RCC 7860 (cell line): Measurements from ENCODE around the gene DYNLT2.
"Not testable (repeated sequence)": the region's sequence is repeated elsewhere in the genome, so short reads cannot be mapped to it uniquely, and the experiment has no call there.

Source experiments
- DNase-seq: peaks from one replicate; pipeline ENCODE4 v3.0.0-alpha.2; 2015; ENCODE audit warnings: low spot score
- FAIRE-seq: peaks from 2 replicates; lab custom pipeline; 2012; peaks lifted over from hg19 to GRCh38; lab: Jason Lieb, UNC

DYNLT2 gene

DNA sequence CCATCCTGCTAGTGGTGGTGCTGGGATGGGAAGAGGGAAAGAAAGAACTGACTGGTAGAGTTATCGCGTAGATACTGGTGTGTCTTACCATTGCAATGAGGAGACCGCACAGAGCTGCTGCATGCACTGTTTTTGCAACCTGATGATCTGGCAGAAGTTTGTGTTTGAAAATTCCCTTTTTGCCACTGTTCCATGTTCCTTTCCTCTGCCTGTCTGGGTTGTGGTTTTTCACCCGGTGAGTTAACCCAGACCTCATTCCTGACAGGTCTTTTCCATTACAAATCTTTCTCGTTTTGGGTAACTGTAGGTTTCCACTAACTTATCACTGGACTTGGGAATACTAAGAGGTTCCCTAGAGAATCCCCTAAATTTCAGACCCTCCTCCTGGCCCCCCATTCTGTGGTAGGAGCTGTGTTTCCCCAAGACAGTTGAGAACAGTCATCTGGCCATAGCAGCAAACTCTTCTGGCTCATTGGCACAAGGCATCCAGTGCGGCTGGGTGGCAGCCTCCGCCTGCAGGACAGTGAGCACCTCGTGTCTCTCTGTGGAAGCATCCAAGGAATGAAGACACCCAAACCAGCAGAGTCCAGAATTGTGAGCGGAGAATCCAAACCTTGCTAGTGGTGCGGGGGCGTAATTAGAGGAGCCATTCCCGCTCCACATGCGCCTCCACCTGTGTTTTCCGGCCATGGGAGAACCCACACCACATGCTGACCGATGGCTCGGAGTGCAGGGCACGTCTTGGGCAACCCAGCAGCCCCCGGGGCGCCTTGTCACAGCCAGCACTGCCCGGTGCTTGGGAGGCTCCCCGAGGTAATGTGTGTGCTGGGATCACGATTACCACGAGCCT is 32.8 kb upstream of the DYNLT2 start:
- FAIRE-seq = no peak

DNA sequence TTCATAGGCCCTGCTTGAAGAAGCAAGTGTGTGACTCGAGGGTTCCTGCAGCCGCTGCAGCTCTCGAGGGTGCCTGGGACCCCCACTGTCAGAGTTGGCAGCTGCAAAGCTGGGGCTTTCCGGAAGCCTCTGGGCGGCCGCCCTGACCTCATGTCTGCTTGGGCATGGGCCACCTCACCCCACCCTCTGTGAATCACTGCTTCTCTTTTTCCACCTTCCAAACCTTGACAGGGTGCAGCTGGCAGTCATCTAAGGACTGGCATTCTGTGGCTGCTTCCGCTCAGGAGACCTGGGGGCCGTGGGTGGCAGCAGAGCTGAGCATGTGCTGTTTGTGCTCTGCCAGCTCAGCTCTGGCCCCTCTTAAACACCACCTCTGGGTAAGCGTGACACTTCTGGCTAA is 32.0 kb upstream of the DYNLT2 start:
- FAIRE-seq = no peak
- DNase-seq = no peak

More for the DNA sequence above, 32.8 kb upstream of the DYNLT2 start:
- no peak for DNase-seq

DNA sequence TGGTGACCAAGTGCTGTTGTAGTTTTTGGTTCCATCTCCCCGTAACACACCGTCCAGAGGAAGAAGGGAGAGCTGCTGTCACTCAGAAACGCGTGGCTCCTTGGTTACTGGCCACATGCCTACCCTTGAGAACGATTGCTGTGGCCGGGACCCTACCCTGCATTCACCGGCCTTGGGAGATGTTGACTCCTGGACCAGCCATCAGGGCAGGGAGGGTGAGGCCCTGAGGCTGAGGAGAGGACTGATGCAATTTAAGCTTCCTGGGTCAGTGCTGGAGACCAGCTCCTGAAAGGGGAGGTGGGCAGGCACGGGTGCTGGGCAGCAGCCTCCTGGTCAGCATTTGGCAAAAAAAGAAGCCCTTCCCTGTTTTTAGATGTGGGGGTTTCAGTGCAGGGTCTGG is 31.6 kb upstream of the DYNLT2 start:
- DNase-seq = no peak
- no peak for FAIRE-seq

DNA sequence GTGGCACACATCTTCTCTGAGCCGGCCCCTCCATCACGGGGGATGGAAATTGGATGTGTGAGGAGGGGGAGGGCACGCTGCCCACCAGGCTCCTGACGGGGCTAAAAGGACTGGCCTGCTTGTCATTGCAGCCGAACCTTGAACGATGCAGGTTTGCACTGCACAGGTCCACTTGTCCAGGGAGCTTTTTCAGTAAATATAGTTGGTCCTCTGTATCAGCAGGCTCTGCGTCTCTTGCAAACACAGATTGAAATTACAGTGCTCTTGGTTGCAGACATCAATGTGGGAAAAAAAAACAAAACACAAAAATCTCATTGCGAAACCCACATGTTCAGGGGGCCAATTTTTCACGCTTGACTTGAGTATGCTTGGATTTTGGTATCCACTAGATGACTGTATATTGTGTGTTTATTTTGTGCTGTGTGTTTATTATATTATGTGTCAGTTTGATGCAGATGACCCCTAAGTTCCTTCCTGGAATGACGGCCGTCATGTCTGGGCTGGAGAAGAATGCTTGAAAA is 29.3 kb upstream of the DYNLT2 start:
- DNase-seq = no peak

DNA sequence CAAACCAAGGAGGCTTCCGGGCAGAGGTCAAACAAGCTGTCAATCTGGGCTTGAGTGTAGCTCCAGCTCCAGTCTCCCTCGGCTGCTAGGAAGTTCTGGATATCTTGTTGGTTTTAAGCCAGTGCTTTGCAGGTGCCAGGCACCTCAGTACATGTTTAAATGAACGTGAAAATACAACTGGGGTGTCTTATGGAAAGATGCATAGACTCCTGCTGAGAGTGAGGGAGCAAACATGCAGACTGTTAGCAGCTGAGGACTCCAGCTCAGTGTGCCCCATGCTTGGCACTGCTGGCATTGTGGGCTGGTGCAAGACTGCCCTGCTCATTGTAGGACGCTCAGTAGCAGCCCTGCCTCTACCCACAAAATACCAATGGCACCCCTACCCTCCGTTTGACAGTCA is 28.5 kb upstream of the DYNLT2 start:
- no peak for DNase-seq
- FAIRE-seq = no peak

More for the DNA sequence above, 29.3 kb upstream of the DYNLT2 start:
- FAIRE-seq = no peak

DNA sequence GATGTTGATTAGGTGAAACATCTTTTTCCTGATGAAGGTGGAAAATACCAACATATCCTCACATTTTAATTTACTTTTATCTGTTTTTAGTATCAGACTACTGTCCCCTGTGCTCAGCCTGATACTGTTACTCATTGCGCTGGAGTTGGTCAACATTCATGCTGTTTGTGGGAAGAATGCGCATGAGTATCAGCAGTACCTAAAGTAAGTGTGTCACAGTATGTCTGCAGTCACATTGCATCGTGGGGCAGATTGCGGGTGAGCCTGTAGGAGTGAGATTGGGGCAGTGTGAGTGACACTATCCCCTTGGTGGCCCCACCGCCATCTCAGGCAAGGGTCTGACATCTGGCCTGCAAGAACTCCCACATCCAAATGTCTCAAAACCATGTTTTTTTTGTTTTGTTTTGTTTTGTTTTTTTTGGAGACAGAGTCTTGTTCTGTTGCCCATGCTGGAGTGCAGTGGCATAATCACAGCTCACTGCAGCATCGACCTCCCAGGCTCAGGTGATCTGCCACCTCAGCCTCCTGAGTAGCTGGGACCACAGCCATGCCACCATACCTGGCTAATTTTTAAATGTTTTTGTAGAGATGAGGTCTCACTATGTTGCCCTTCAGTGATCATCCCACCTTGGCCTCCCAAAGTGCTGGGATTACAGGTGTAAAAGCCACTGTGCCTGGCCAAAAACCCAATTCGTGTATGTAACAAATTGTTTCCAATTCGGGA is 27.9 kb upstream of the DYNLT2 start:
- FAIRE-seq = no peak

DNA sequence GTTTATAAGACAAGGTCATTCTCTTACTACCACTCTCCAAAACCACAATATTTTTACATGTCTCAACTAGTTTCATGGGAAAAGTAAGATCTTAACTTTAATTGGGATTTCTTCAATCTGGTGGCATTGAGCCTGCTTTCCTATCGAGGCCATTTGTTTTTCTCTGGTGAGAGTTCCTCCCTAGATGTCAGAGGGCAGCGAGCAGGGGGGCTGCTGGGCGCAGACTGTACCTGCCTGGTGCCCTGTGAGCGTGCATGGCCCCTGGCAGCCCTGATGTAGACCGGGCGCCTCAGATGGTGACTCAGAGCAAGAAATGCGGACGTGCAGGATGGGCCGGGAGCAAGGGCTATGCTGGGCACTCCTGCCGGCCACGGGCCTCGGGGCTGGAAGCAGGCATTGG is 27.3 kb upstream of the DYNLT2 start:
- FAIRE-seq (no peak), DNase-seq (no peak)

More for the DNA sequence above, 27.9 kb upstream of the DYNLT2 start:
- DNase-seq = no peak

DNA sequence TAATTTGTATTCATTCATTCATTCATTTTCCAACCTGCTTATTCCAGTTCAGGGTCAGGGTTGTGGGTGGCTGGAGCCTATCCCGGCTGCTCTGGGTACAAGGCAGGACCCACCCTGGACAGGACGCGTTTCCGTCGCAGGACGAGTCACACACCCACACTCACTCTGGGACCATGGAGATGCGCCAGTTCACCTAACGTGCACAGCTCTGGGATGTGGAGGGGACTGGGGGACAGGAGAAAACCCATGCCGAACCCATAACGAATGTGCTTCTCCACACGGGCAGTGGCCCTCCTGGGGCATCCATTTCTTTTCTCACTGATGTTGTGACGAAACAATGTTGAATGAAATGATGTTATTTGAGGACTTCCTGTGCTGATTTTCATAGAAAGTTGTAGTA is 26.5 kb upstream of the DYNLT2 start:
- DNase-seq (no peak), FAIRE-seq (no peak)

DNA sequence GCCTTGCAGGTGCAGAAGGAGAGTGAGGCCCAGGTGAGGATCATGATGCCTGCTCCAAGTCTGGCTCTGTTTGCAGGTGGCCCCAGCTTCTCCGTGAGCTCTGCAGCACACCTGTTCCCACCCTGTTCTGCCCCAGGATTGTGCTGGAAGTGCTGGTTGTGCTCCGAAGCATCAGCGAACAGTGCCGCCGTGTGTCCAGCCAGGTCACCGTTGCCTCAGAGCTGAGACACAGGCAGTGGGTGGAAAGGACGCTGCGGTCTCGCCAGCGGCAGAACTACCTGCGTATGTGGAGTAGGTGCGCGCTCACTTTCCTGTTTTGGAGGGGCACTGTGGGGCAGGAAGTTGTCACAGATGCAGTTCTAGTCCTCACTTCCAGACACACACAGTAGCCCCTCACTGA is 25.0 kb upstream of the DYNLT2 start:
- DNase-seq (no peak), FAIRE-seq (no peak)

DNA sequence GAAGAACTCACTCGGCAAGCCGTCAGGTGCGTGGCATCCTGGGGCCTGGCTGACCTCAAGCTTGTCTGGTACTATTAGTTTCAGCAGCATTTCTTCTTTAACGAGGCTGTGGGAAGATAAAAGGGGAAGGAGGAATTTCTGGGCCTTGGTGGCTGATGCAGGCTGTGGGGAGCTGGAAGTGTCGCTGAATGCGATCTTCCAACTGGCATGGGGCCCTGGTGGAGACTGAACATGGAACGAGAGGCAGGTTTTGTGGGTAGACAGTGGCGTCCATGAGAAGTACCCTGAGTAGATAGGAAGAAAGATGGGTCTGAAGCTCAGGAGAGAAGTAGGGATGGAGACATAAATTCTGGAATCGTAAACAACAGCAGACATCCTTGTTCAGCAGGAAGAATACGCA is 23.9 kb upstream of the DYNLT2 start:
- DNase-seq (no peak), FAIRE-seq (no peak)

DNA sequence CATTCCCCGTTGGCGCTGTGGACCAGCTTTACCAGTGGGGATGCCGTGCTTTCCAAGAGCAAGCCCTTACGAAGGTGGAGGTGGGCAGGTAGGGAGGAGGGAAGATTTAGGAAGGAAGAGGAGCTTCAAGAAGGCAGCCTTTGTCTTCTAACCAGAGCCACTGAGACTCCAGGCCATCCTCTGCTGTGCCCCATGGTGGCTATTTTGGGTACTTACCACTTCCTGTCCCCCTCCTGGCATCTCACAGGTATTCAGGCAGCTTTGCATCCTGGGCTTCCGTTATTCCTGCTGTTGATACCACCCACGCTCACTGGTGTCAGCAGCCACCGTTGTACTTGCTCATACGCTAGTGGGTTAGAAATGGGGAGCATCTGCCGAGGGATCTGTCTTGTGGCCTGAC is 23.0 kb upstream of the DYNLT2 start:
- FAIRE-seq (no peak), DNase-seq (no peak)

DNA sequence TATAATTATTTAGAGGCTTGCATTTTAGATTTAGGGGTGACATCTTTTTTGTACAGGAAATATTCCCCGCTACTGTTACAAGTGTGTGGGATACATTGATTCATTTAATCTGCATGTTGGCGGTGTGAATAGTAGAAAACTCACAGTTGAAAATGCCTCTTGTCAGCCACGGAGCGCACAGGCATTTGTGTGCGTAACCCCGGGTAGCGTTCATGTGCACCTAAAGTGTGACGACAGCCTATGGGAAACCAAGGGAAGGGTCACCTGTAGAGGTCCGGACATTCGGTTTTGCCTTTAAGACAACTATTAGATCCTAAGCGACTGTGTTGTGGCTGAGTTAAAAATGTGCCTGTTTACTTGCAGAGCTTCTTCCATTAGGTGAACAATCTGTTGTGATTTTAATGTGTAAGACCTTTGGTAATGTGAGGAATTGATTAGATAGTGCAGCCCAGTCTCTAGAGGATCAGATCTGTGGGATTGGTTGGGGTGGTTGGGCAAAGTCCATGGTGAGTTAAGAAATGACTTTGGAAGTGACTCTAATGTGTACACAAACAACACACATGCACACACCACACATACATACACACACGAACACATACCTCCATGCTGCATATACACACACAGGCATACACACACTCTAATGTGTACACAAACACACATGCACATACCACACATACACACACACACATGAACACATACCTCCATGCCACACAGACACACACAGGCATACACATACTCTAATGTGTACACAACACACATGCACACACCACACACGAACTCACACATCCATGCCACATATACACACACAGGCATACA is 15.8 kb upstream of the DYNLT2 start:
- no peak for DNase-seq
- no peak for FAIRE-seq

DNA sequence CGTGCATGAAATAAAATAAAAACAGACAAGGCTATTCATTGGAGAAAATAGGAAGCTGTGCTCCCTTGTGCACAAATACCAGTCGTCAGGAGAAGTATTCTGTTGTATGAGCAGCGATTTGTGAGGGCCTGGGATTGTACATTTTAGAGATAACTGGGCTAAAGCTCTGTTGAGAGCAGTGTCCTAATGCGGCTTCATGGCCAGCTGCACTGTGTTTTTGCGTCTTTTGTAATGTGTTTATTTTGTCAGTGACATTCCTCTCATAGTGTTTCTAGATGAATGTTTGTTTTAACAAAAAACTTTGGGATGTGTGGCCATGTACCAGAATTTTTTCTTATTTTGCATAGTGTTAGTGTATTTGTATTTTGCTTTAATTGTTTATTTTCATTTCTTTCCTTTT is 14.9 kb upstream of the DYNLT2 start:
- DNase-seq (no peak), FAIRE-seq (no peak)

DNA sequence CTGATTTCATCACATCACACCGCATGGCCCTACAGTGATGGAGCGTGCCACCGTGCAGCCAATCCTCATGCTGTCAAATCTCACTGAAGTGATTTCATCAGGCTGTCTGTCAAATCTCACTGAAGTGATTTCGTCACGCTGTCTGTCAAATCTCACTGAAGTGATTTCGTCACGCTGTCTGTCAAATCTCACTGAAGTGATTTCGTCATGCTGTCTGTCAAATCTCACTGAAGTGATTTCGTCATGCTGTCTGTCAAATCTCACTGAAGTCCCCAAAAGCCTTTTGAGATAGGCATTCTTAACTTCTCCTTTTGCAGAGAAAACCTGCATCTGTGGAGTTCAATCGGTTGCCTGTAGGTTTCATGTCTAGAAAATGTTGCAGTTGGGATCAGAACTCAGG is 14.4 kb upstream of the DYNLT2 start:
- FAIRE-seq = not testable (repeated sequence)

DNA sequence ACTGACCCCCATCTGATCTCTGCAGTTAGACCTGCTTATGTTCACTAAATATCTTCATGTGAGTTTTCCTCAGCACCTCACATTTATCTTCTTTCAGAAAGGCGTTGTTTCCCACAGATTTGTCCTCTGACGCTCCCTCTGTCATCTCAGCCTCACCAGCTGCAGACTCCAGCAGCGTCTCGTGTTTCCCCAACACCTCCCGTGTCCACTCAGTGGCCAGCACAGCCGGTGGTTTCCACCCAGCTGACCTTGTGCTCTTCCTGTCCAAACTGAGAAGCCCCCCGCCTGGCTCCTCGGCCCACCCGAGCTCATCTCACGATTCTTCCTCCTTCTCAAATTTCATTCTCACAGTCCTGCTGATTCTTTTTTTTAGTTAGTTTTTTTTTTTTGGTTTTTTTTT is 12.5 kb upstream of the DYNLT2 start:
- DNase-seq (no peak), FAIRE-seq (no peak)

More for the DNA sequence above, 14.4 kb upstream of the DYNLT2 start:
- not testable (repeated sequence) for DNase-seq

DNA sequence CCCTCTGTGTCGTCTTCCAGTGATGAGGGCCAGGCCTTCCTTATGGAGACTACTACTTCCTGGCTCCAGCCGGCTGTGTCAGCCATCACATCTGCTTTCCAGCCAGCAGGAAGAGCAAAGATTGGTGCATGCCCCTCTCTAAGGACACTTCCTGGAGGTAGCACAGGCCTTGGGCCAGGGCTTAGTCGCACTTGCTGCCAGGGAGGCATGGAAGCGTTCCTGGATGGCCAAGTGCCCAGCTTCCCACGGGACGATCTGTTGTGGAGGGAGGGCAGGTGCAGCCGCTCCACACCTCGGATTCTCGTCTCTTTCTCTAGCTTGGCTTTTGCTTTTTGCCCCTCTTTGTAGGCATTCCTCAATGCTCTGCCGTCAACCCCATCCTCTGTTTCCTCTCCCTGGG is 11.9 kb upstream of the DYNLT2 start:
- no peak for FAIRE-seq
- DNase-seq = no peak

DNA sequence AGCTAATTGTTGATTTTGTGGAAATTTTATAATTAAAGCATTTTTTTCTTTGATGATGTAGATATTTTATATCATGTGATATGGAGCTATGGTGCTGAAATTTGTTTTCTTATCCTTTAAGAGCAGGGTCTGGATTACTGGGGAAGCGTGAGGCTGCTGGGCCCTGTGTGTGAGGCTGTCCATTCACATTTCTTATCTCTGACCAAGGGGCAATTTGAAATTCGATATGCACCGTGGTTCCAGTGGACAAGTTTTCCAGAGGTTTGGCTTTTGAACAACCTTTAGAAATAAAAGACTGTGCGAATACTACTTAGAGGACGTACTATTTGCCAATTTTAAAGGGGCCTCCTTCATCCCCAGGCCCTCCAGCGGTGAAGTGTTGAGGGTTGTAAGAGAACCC is 3.8 kb upstream of the DYNLT2 start:
- no peak for FAIRE-seq

DNA sequence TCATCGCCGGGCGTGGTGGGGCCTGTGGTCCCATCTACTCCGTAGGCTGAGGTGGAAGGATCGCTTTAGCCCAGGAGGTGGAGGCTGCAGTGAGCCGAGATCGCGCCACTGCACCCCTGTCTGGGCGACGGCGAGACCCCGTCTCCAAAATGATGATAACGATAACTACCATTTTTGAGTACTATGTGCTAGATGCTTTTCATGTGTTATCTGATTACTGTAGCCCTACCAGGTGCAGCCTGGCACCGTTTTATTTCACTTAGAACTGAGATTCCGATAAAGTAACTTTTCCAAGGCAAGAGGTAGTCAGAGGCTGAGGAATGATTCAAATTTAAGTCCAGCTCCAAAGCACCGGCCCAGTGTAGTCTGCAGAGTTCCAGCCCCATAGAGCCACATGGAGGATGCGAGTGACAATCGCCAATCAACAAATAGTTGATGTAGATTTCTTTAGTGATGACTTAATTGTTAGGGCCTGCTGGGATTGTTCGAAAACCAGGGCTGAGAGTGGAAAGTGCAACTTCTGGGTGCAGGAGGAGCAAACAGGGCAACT is 777 bp upstream of the DYNLT2 start:
- DNase-seq = no peak
- no peak for FAIRE-seq

More for the DNA sequence above, 3.8 kb upstream of the DYNLT2 start:
- no peak for DNase-seq

DNA sequence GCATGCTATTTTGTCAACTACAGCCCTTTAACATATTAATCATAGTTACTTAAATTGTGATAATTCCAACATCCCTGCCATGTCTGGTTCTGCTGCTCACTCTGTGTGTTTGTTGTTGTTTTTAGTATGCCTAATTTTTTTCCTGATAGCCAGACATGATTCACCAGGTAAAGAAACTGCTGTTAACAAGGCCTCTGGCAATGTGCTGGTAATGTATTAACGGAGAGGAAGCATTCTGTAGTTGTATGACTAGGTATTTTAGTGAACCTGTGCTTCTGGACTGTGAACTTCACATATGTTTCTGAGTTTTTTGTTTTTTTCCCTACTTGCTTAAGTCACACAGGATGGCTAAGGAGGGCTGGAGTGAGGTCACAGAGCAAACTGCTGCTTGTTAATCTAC is 4.8 kb downstream of the DYNLT2 start:
- DNase-seq (no peak), FAIRE-seq (no peak)

DNA sequence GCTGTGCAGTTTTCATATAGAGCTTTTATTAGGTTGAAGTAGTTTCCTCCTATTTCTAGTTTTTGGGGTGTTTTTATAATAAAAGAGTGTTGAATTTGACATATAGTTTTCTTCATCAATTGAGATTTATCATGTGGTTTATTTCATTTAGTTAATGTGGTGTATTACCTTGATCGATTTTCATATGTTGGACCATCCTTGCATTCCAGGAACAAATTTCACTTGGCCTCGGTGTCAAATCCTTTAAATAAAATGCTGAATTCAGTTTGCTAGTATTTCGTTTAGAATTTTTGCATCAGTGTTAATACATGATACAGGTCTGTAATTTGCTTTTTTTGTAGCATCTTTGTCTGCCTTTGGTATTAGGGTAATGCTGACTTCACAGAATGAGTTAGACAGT is 6.0 kb downstream of the DYNLT2 start:
- no peak for FAIRE-seq

DNA sequence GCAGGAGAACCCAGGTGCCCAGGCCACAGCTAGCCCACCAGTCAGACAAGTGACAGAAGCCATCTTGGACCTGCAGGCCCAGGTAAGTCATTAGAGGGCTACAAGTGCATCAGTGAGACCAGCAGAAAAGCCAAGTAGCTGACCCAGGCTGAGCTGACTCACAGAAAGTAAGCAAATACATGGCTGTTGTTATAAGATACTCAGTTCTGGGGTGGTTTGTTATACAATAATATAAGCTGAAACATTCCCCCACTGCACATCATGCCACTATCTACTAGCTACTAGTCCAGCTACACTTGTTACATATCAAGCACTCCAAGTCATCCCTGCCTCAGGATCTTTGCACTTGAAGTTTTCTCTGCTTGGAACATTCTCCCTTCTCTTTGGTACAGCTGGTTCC is 10.0 kb downstream of the DYNLT2 start:
- no peak for DNase-seq
- FAIRE-seq = no peak

More for the DNA sequence above, 6.0 kb downstream of the DYNLT2 start:
- no peak for DNase-seq
